PC-3 (cell line): Measurements from ENCODE around the gene TAAR2. TPM values are rescaled to one million over a fixed set of nuclear protein-coding genes. Genes with fewer than 3 reads are reported as not detected.
"Not testable (repeated sequence)": the region's sequence is repeated elsewhere in the genome, so short reads cannot be mapped to it uniquely, and the experiment has no call there.

Experiments
- ATAC-seq: fragments of 200-7000 bp; cut with Tn5 transposase; 2 replicates; pipeline ENCODE4 v1.9.1; 2020; ENCODE audit warnings: mild to moderate bottlenecking, moderate library complexity
- BruUV-seq: library from RNA; stranded (reverse); fragments of 400-500 nt; replicated peaks from 2 replicates; lab custom pipeline; 2021; lab: Mats Ljungman, UMichigan
- CTCF ChIA-PET: fragments of 300-600 bp; sonication (Branson Sonifier 250); formaldehyde crosslinking; loops from one replicate; lab custom pipeline; 2022; ENCODE audit warnings: antibody characterized with exemption; lab: Charles Lee
- POLR2A ChIA-PET: fragments of 300-600 bp; sonication (Branson Sonifier 250); formaldehyde crosslinking; loops from one replicate; lab custom pipeline; 2022; ENCODE audit warnings: antibody characterized with exemption; ENCODE audit not compliant: unreplicated experiment; lab: Charles Lee
- DNase-seq: peaks from one replicate; pipeline ENCODE4 v3.0.0-alpha.2; 2015
- H2AFZ ChIP-seq: fragments of 300-600 bp; sonication (generic); 2 replicates; pipeline ENCODE4 v1.6.0; 2016; ENCODE audit warnings: antibody characterized with exemption, low read length
- H3F3A ChIP-seq: fragments of 300-600 bp; sonication (generic); one replicate; pipeline ENCODE4 v1.6.0; 2017; ENCODE audit warnings: antibody characterized with exemption, low read length, control low read depth, mild to moderate bottlenecking; ENCODE audit not compliant: unreplicated experiment
- H3K27ac ChIP-seq: fragments of 300-600 bp; sonication (generic); 2 replicates; pipeline ENCODE4 v1.5.1; 2016; ENCODE audit warnings: mild to moderate bottlenecking, low read length
- H3K27me3 ChIP-seq: fragments of 300-600 bp; sonication (generic); 2 replicates; pipeline ENCODE4 v1.6.1; 2016; ENCODE audit warnings: low read length, mixed read lengths
- H3K36me3 ChIP-seq: fragments of 300-600 bp; sonication (generic); 2 replicates; pipeline ENCODE4 v1.6.1; 2016; ENCODE audit warnings: low read depth, mixed run types, low read length, mixed read lengths
- H3K4me1 ChIP-seq: fragments of 300-600 bp; sonication (generic); 2 replicates; pipeline ENCODE4 v1.5.1; 2016; ENCODE audit warnings: low read length; ENCODE audit not compliant: insufficient read depth
- H3K4me2 ChIP-seq: fragments of 300-600 bp; sonication (generic); 2 replicates; pipeline ENCODE4 v1.6.0; 2016; ENCODE audit warnings: low read length
- H3K4me3 ChIP-seq: fragments of 300-600 bp; sonication (generic); 2 replicates; pipeline ENCODE4 v1.5.1; 2016; ENCODE audit warnings: mild to moderate bottlenecking, low read length, mixed read lengths
- H3K79me2 ChIP-seq: fragments of 300-600 bp; sonication (generic); 2 replicates; pipeline ENCODE4 v1.6.1; 2017; ENCODE audit warnings: low read length, mixed read lengths
- H3K9ac ChIP-seq: fragments of 300-600 bp; sonication (generic); 2 replicates; pipeline ENCODE4 v1.6.0; 2016; ENCODE audit warnings: mild to moderate bottlenecking, low read length
- H3K9me2 ChIP-seq: fragments of 300-600 bp; sonication (generic); replicated peaks from 2 replicates; pipeline ENCODE4 v1.6.1; 2016; ENCODE audit warnings: mixed run types, low read length, mixed read lengths
- H3K9me3 ChIP-seq: fragments of 300-600 bp; sonication (generic); 2 replicates; pipeline ENCODE4 v1.6.1; 2016; ENCODE audit warnings: low read length, mixed read lengths
- H4K20me1 ChIP-seq: fragments of 300-600 bp; sonication (generic); 2 replicates; pipeline ENCODE4 v1.6.1; 2016; ENCODE audit warnings: low read length, mixed read lengths
- CTCF ChIP-seq: fragments of 300-600 bp; sonication (generic); conservative IDR thresholded peaks from 2 replicates; pipeline ENCODE4 v1.5.1; 2017; ENCODE audit warnings: antibody characterized with exemption, low read depth, mild to moderate bottlenecking, low read length
- EZH2 ChIP-seq: fragments of 300-600 bp; sonication (generic); IDR thresholded peaks from one replicate; pipeline ENCODE4 v1.6.1; 2017; ENCODE audit warnings: antibody characterized with exemption, mild to moderate bottlenecking, low read length; ENCODE audit not compliant: unreplicated experiment
- EZH2phosphoT487 ChIP-seq: fragments of 300-600 bp; sonication (generic); IDR thresholded peaks from 2 replicates; pipeline ENCODE4 v1.6.1; 2018; ENCODE audit warnings: mild to moderate bottlenecking, antibody characterized with exemption, low read length, borderline replicate concordance
- intact Hi-C: fragments of 100-400 bp; cut with micrococcal nuclease; formaldehyde crosslinking; loops from 2 replicates; pipeline ENCODE4 v1.9.0; 2023
- total RNA-seq: library from RNA; depleted of rRNA; stranded (reverse); fragments of >200 nt; gene quantifications from 2 replicates; pipeline ENCODE4 v1.2.3, GENCODE V29; 2014

TAAR2 gene
- total RNA-seq, 1 experiment from 2014 or later: not detected

- Histone ChIP-seq H3K36me3 (no peaks in the 10 kb centered on the region), H2AFZ (peak overlapping the region; percentile 15; the same call in 1 of the 2 replicates), H3K9me2 (no peaks in the 10 kb centered on the region), H3F3A (no peaks in the 10 kb centered on the region), H3K9ac (no peak overlapping the region), H3K9me3 (no peaks in the 10 kb centered on the region), H3K27ac (no peak overlapping the region), H4K20me1 (no peaks in the 10 kb centered on the region), H3K27me3 (no peaks in the 10 kb centered on the region), H3K79me2 (no peaks in the 10 kb centered on the region), H3K4me2 (0 out of 2 replicates have a peak overlapping the region, but pooled peaks have one; percentile 8), H3K4me3 (no peak overlapping the region), H3K4me1 (peaks cover 37% of the 10 kb centered on the region)
- CTCF ChIA-PET: no interaction called here
- TF ChIP-seq EZH2phosphoT487 (no peak), CTCF (no peak)
- POLR2A ChIA-PET: no interaction called here
- ATAC-seq (no peak), DNase-seq (peak; percentile 52)
- intact Hi-C loops: no loop called here
- BruUV-seq: no TSS peak
These were observed 16.4 kb downstream of the TAAR2 start for GRCh38 chr6:132607544-132608233.

GRCh38 chr6:132604635-132605152, 19.4 kb downstream of the TAAR2 start:
- no peak overlapping the region for H3K9ac ChIP-seq
- H2AFZ ChIP-seq: no peak overlapping the region
- H3K9me2 ChIP-seq: no peaks in the 10 kb centered on the region
- H4K20me1 ChIP-seq: no peaks in the 10 kb centered on the region
- no peak overlapping the region for H3K4me3 ChIP-seq
- H3K4me1 ChIP-seq: peaks cover 9% of the 10 kb centered on the region
- no peak for DNase-seq
- POLR2A ChIA-PET: no interaction called here
- no peaks in the 10 kb centered on the region for H3K9me3 ChIP-seq
- CTCF ChIA-PET: no interaction called here
- H3K27ac ChIP-seq: no peak overlapping the region
- no peaks in the 10 kb centered on the region for H3K27me3 ChIP-seq
- TF ChIP-seq EZH2phosphoT487 (no peak), EZH2 (no peak), CTCF (no peak)
- no peak for ATAC-seq
- BruUV-seq: no TSS peak
- intact Hi-C loops: no loop called here
- H3K36me3 ChIP-seq: no peaks in the 10 kb centered on the region
- H3K79me2 ChIP-seq: no peaks in the 10 kb centered on the region
- no peaks in the 10 kb centered on the region for H3F3A ChIP-seq
- no peak overlapping the region for H3K4me2 ChIP-seq

GRCh38 chr6:132600900-132601299, 23.2 kb downstream of the TAAR2 start:
- H3K4me1 ChIP-seq, H3K27ac ChIP-seq, BruUV-seq, H4K20me1 ChIP-seq, H3K9ac ChIP-seq, H3K27me3 ChIP-seq, H3K9me3 ChIP-seq, H3K79me2 ChIP-seq, POLR2A ChIA-PET, H3K4me3 ChIP-seq, H3K4me2 ChIP-seq, DNase-seq, H3F3A ChIP-seq, ATAC-seq, CTCF ChIA-PET, intact Hi-C loops, H2AFZ ChIP-seq, H3K36me3 ChIP-seq, H3K9me2 ChIP-seq: not testable (repeated sequence)
